Measurements from ENCODE around the gene LDB2. TPM values are rescaled to one million over a fixed set of nuclear protein-coding genes. Genes with fewer than 3 reads are reported as not detected.

Gene LDB2
- total RNA-seq, 2 experiments from 2014 or later: not detected

- POLR2A ChIA-PET: interaction anchor here (0.6 kb wide), 3 partner anchors 64 to 406 kb away, joined by 3 to 4 read pairs (median 4); no protein-coding TSS in a partner anchor
- no peaks in the 10 kb centered on the region for H4K20me1 ChIP-seq (ENCODE audit: insufficient read depth, low read length)
- no peak for DNase-seq (ENCODE audit: low spot score)
These were observed 40.1 kb upstream of the LDB2 start for GRCh38 chr4:16938512-16939040.

GRCh38 chr4:16931339-16932305 is 33.2 kb upstream of the LDB2 start:
- intact Hi-C loops (cut with micrococcal nuclease; ENCODE audit: unreplicated experiment): no loop called here
- no peak for DNase-seq (ENCODE audit: low spot score)
- H3K27ac ChIP-seq (ENCODE audit: low read depth, low read length, poor library complexity, severe bottlenecking): no peak overlapping the region
- H2AFZ ChIP-seq (ENCODE audit: low read length): no peak overlapping the region
- H3K36me3 ChIP-seq (ENCODE audit: insufficient read depth, low read length): no peaks in the 10 kb centered on the region
- H3K9me2 ChIP-seq (ENCODE audit: insufficient read depth, low read length): no peaks in the 10 kb centered on the region
- ChIA-PET POLR2A (interaction anchor here (0.6 kb wide), 1 partner anchor 98 kb away, joined by 4 read pairs; no protein-coding TSS in a partner anchor), CTCF (ENCODE audit: unreplicated experiment) (no interaction called here)
- no peak overlapping the region for H3K4me3 ChIP-seq (ENCODE audit: low read depth, low read length, poor library complexity, severe bottlenecking)
- no peaks in the 10 kb centered on the region for H3K9me3 ChIP-seq (ENCODE audit: low read length)
- H3K4me1 ChIP-seq (ENCODE audit: insufficient read depth, low read length, poor library complexity, severe bottlenecking): no peaks in the 10 kb centered on the region
- H3K79me2 ChIP-seq (ENCODE audit: insufficient read depth, low read depth, low read length): no peaks in the 10 kb centered on the region
- TF ChIP-seq CTCF (conservative IDR thresholded peaks at IDR 0.05; ENCODE audit: low read length) (no peak), EZH2phosphoT487 (IDR thresholded peaks at IDR 0.05; ENCODE audit: borderline replicate concordance, low read depth, low read length) (no peak)
- no peak overlapping the region for H3K4me2 ChIP-seq (ENCODE audit: low read length)
- BruUV-seq (replicated peaks): no TSS peak
- H4K20me1 ChIP-seq (ENCODE audit: insufficient read depth, low read length): no peaks in the 10 kb centered on the region

More at GRCh38 chr4:16938512-16939040, 40.1 kb upstream of the LDB2 start:
- H3K9me3 ChIP-seq (ENCODE audit: low read length): no peaks in the 10 kb centered on the region
- no peaks in the 10 kb centered on the region for H3K36me3 ChIP-seq (ENCODE audit: insufficient read depth, low read length)
- H3K9me2 ChIP-seq (ENCODE audit: insufficient read depth, low read length): no peaks in the 10 kb centered on the region
- TF ChIP-seq EZH2phosphoT487 (IDR thresholded peaks at IDR 0.05; ENCODE audit: borderline replicate concordance, low read depth, low read length) (no peak), CTCF (conservative IDR thresholded peaks at IDR 0.05; ENCODE audit: low read length) (no peak)
- H3K4me1 ChIP-seq (ENCODE audit: insufficient read depth, low read length, poor library complexity, severe bottlenecking): no peaks in the 10 kb centered on the region
- H3K27ac ChIP-seq (ENCODE audit: low read depth, low read length, poor library complexity, severe bottlenecking): no peak overlapping the region
- BruUV-seq (replicated peaks): no TSS peak
- no peak overlapping the region for H3K4me3 ChIP-seq (ENCODE audit: low read depth, low read length, poor library complexity, severe bottlenecking)
- no peak overlapping the region for H3K4me2 ChIP-seq (ENCODE audit: low read length)
- no peak overlapping the region for H2AFZ ChIP-seq (ENCODE audit: low read length)
- CTCF ChIA-PET (ENCODE audit: unreplicated experiment): no interaction called here
- no peaks in the 10 kb centered on the region for H3K79me2 ChIP-seq (ENCODE audit: insufficient read depth, low read depth, low read length)
- intact Hi-C loops (cut with micrococcal nuclease; ENCODE audit: unreplicated experiment): no loop called here
